ENCODE measurements around the gene ULK2.

The ULK2 gene

DNA sequence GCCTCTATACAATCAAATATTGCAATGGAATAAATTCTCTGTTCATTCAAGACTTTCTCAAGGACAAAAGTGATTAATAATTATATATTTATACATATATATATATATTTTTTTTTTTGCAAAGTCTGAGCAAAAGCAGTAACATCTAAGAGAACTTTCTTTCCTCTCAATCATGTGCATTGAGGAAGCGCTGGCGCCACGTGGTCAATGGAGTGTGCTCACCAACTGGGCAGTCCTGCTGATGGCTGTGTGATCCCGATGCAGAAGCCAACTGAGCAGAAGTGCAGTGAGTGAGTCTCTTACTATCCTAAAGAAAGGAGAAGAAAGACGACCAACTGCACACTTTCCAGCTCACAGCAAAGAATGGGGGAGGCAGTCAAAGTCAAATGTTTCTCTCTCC, 37.2 kb upstream of the ULK2 start:
- ChIA-PET CTCF (no interaction called here), POLR2A (no interaction called here)
- TF ChIP-seq SP1 (IDR thresholded peaks at IDR 0.05) (no peak), BHLHE40 (IDR thresholded peaks at IDR 0.05; ENCODE audit: borderline replicate concordance) (no peak), SUZ12 (IDR thresholded peaks at IDR 0.05) (no peak), TARDBP (IDR thresholded peaks at IDR 0.05) (no peak), NFRKB (IDR thresholded peaks at IDR 0.05) (no peak), LEF1 (IDR thresholded peaks at IDR 0.05; ENCODE audit: borderline replicate concordance) (no peak), L3MBTL2 (conservative IDR thresholded peaks at IDR 0.05) (no peak), CTBP1 (IDR thresholded peaks at IDR 0.05; ENCODE audit: borderline replicate concordance) (no peak), ELF4 (IDR thresholded peaks at IDR 0.05) (no peak), FOXA1 (IDR thresholded peaks at IDR 0.05) (no peak), ZNF384 (IDR thresholded peaks at IDR 0.05) (no peak), FOXK2 (IDR thresholded peaks at IDR 0.05) (no peak)
- TF ChIP-seq, protein P1, sequence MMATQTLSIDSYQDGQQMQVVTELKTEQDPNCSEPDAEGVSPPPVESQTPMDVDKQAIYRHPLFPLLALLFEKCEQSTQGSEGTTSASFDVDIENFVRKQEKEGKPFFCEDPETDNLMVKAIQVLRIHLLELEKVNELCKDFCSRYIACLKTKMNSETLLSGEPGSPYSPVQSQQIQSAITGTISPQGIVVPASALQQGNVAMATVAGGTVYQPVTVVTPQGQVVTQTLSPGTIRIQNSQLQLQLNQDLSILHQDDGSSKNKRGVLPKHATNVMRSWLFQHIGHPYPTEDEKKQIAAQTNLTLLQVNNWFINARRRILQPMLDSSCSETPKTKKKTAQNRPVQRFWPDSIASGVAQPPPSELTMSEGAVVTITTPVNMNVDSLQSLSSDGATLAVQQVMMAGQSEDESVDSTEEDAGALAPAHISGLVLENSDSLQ (IDR thresholded peaks at IDR 0.05): no peak
- DNase-seq (ENCODE audit: extremely low spot score): no peak

- ChIA-PET CTCF (no interaction called here), POLR2A (no interaction called here)
- TF ChIP-seq, protein P1 (IDR thresholded peaks at IDR 0.05): no peak
- no peak for TF ChIP-seq LEF1 (IDR thresholded peaks at IDR 0.05; ENCODE audit: borderline replicate concordance)
- no peak for TF ChIP-seq ZNF384 (IDR thresholded peaks at IDR 0.05)
- no peak for TF ChIP-seq L3MBTL2 (conservative IDR thresholded peaks at IDR 0.05)
- no peak for TF ChIP-seq SUZ12 (IDR thresholded peaks at IDR 0.05)
- no peak for TF ChIP-seq NFRKB (IDR thresholded peaks at IDR 0.05)
- TF ChIP-seq FOXK2 (IDR thresholded peaks at IDR 0.05): no peak
- no peak for TF ChIP-seq BHLHE40 (IDR thresholded peaks at IDR 0.05; ENCODE audit: borderline replicate concordance)
- TF ChIP-seq TARDBP (IDR thresholded peaks at IDR 0.05): no peak
- no peak for TF ChIP-seq HDGF (IDR thresholded peaks at IDR 0.05; ENCODE audit: borderline replicate concordance)
- TF ChIP-seq ARNT (IDR thresholded peaks at IDR 0.05): no peak
- no peak for DNase-seq (ENCODE audit: extremely low spot score)
Measured at GRCh38 chr17:19904412-19904811, 36.7 kb upstream of the ULK2 start.

- DNase-seq (ENCODE audit: extremely low spot score): no peak
- ChIA-PET CTCF (no interaction called here), POLR2A (no interaction called here)
- TF ChIP-seq FOXK2 (IDR thresholded peaks at IDR 0.05): no peak
- no peak for TF ChIP-seq FOXM1 (IDR thresholded peaks at IDR 0.05; ENCODE audit: borderline replicate concordance)
- TF ChIP-seq ZNF384 (IDR thresholded peaks at IDR 0.05): no peak
- no peak for TF ChIP-seq L3MBTL2 (conservative IDR thresholded peaks at IDR 0.05)
- no peak for TF ChIP-seq ELF4 (IDR thresholded peaks at IDR 0.05)
- no peak for TF ChIP-seq NFRKB (IDR thresholded peaks at IDR 0.05)
- no peak for TF ChIP-seq TARDBP (IDR thresholded peaks at IDR 0.05)
Measured at GRCh38 chr17:19900809-19901208, 33.1 kb upstream of the ULK2 start.

- TF ChIP-seq FOXM1 (IDR thresholded peaks at IDR 0.05; ENCODE audit: borderline replicate concordance) (no peak), CTBP1 (IDR thresholded peaks at IDR 0.05; ENCODE audit: borderline replicate concordance) (no peak), HDGF (IDR thresholded peaks at IDR 0.05; ENCODE audit: borderline replicate concordance) (no peak), TARDBP (IDR thresholded peaks at IDR 0.05) (no peak), LEF1 (IDR thresholded peaks at IDR 0.05; ENCODE audit: borderline replicate concordance) (no peak), SUZ12 (IDR thresholded peaks at IDR 0.05) (no peak), ELF4 (IDR thresholded peaks at IDR 0.05) (no peak)
- TF ChIP-seq, protein P1 (IDR thresholded peaks at IDR 0.05): no peak
- no peak for DNase-seq (ENCODE audit: extremely low spot score)
- ChIA-PET POLR2A (no interaction called here), CTCF (no interaction called here)
Measured at GRCh38 chr17:19897903-19898302, 30.2 kb upstream of the ULK2 start.

GRCh38 chr17:19897090-19897837, 29.5 kb upstream of the ULK2 start:
- TF ChIP-seq SUZ12 (IDR thresholded peaks at IDR 0.05) (no peak), HDGF (IDR thresholded peaks at IDR 0.05; ENCODE audit: borderline replicate concordance) (no peak), CTBP1 (IDR thresholded peaks at IDR 0.05; ENCODE audit: borderline replicate concordance) (no peak), L3MBTL2 (conservative IDR thresholded peaks at IDR 0.05) (no peak), LEF1 (IDR thresholded peaks at IDR 0.05; ENCODE audit: borderline replicate concordance) (no peak), FOXA1 (IDR thresholded peaks at IDR 0.05) (no peak), FOXK2 (IDR thresholded peaks at IDR 0.05) (no peak), FOXM1 (IDR thresholded peaks at IDR 0.05; ENCODE audit: borderline replicate concordance) (no peak), BHLHE40 (IDR thresholded peaks at IDR 0.05; ENCODE audit: borderline replicate concordance) (no peak), SP1 (IDR thresholded peaks at IDR 0.05) (no peak), ELF4 (IDR thresholded peaks at IDR 0.05) (no peak), ARNT (IDR thresholded peaks at IDR 0.05) (no peak), ZNF384 (IDR thresholded peaks at IDR 0.05) (no peak), TARDBP (IDR thresholded peaks at IDR 0.05) (no peak)
- TF ChIP-seq, protein P1 (IDR thresholded peaks at IDR 0.05): no peak
- ChIA-PET POLR2A (no interaction called here), CTCF (no interaction called here)
- no peak for DNase-seq (ENCODE audit: extremely low spot score)

DNA sequence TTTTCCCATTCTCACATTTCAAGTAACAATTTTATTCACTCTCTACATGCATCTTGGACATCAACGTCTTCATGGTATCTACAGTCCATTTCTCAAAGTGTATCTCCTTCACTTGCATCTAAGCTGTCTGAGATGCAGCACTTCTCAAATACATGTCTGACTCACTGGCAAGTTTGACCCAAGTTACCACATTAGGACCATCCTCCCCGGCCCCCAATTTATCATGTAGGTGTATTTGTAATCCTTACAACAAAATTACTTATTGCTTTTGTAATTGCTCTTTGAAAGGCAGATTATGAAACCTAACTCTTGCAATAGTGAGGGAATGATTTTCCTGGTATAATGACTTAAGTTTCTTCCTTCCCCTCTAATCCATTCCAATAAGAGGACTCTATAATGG, 28.9 kb upstream of the ULK2 start:
- no peak for DNase-seq (ENCODE audit: extremely low spot score)
- TF ChIP-seq CTBP1 (IDR thresholded peaks at IDR 0.05; ENCODE audit: borderline replicate concordance): no peak
- TF ChIP-seq BHLHE40 (IDR thresholded peaks at IDR 0.05; ENCODE audit: borderline replicate concordance): no peak
- no peak for TF ChIP-seq ZNF384 (IDR thresholded peaks at IDR 0.05)
- no peak for TF ChIP-seq NFRKB (IDR thresholded peaks at IDR 0.05)
- no peak for TF ChIP-seq TARDBP (IDR thresholded peaks at IDR 0.05)
- TF ChIP-seq FOXK2 (IDR thresholded peaks at IDR 0.05): no peak
- TF ChIP-seq FOXA1 (IDR thresholded peaks at IDR 0.05): no peak
- POLR2A ChIA-PET: no interaction called here
- CTCF ChIA-PET: no interaction called here

All from HEK293T (cell line).